Inferior parietal cortex (tissue), 1 donor: ENCODE results near the gene MCCD1.

Experiments used
- DNase-seq: peaks from one replicate; pipeline ENCODE4 v3.0.0-alpha.2; 2016; ENCODE audit errors: extremely low spot score

Gene MCCD1

GRCh38 chr6:31569861-31570536 is 41.2 kb downstream of the MCCD1 start:
- no peak for DNase-seq

GRCh38 chr6:31572041-31572911 is 43.5 kb downstream of the MCCD1 start, which contains the start of gene LTA:
Gene LTA, plus strand, starts transcription at chr6:31572289. Its CDS starts 454 bp downstream, at chr6:31572743.
- no peak for DNase-seq

DNA sequence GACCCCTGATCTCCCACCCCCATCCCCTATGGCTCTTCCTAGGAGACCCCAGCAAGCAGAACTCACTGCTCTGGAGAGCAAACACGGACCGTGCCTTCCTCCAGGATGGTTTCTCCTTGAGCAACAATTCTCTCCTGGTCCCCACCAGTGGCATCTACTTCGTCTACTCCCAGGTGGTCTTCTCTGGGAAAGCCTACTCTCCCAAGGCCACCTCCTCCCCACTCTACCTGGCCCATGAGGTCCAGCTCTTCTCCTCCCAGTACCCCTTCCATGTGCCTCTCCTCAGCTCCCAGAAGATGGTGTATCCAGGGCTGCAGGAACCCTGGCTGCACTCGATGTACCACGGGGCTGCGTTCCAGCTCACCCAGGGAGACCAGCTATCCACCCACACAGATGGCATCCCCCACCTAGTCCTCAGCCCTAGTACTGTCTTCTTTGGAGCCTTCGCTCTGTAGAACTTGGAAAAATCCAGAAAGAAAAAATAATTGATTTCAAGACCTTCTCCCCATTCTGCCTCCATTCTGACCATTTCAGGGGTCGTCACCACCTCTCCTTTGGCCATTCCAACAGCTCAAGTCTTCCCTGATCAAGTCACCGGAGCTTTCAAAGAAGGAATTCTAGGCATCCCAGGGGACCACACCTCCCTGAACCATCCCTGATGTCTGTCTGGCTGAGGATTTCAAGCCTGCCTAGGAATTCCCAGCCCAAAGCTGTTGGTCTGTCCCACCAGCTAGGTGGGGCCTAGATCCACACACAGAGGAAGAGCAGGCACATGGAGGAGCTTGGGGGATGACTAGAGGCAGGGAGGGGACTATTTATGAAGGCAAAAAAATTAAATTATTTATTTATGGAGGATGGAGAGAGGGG is 44.7 kb downstream of the MCCD1 start:
- no peak for DNase-seq

DNA sequence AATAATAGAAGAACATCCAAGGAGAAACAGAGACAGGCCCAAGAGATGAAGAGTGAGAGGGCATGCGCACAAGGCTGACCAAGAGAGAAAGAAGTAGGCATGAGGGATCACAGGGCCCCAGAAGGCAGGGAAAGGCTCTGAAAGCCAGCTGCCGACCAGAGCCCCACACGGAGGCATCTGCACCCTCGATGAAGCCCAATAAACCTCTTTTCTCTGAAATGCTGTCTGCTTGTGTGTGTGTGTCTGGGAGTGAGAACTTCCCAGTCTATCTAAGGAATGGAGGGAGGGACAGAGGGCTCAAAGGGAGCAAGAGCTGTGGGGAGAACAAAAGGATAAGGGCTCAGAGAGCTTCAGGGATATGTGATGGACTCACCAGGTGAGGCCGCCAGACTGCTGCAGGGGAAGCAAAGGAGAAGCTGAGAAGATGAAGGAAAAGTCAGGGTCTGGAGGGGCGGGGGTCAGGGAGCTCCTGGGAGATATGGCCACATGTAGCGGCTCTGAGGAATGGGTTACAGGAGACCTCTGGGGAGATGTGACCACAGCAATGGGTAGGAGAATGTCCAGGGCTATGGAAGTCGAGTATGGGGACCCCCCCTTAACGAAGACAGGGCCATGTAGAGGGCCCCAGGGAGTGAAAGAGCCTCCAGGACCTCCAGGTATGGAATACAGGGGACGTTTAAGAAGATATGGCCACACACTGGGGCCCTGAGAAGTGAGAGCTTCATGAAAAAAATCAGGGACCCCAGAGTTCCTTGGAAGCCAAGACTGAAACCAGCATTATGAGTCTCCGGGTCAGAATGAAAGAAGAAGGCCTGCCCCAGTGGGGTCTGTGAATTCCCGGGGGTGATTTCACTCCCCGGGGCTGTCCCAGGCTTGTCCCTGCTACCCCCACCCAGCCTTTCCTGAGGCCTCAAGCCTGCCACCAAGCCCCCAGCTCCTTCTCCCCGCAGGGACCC is 45.6 kb downstream of the MCCD1 start:
- no peak for DNase-seq

DNA sequence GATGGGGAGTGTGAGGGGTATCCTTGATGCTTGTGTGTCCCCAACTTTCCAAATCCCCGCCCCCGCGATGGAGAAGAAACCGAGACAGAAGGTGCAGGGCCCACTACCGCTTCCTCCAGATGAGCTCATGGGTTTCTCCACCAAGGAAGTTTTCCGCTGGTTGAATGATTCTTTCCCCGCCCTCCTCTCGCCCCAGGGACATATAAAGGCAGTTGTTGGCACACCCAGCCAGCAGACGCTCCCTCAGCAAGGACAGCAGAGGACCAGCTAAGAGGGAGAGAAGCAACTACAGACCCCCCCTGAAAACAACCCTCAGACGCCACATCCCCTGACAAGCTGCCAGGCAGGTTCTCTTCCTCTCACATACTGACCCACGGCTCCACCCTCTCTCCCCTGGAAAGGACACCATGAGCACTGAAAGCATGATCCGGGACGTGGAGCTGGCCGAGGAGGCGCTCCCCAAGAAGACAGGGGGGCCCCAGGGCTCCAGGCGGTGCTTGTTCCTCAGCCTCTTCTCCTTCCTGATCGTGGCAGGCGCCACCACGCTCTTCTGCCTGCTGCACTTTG is 46.7 kb downstream of the MCCD1 start, which contains the start of gene TNF:
TNF (plus strand) TSS at position 231 of the 567 bp plus-strand sequence; CDS start at position 408, 177 bp downstream.
- DNase-seq = no peak

- DNase-seq = no peak
These were observed 47.4 kb downstream of the MCCD1 start for GRCh38 chr6:31575952-31576685.

DNA sequence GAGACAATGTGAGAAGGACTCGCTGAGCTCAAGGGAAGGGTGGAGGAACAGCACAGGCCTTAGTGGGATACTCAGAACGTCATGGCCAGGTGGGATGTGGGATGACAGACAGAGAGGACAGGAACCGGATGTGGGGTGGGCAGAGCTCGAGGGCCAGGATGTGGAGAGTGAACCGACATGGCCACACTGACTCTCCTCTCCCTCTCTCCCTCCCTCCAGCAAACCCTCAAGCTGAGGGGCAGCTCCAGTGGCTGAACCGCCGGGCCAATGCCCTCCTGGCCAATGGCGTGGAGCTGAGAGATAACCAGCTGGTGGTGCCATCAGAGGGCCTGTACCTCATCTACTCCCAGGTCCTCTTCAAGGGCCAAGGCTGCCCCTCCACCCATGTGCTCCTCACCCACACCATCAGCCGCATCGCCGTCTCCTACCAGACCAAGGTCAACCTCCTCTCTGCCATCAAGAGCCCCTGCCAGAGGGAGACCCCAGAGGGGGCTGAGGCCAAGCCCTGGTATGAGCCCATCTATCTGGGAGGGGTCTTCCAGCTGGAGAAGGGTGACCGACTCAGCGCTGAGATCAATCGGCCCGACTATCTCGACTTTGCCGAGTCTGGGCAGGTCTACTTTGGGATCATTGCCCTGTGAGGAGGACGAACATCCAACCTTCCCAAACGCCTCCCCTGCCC is 48.3 kb downstream of the MCCD1 start:
- DNase-seq = no peak

- no peak for DNase-seq
These were observed 48.8 kb downstream of the MCCD1 start for GRCh38 chr6:31577579-31577966.

GRCh38 chr6:31578184-31579118 is 49.7 kb downstream of the MCCD1 start:
- DNase-seq = no peak

GRCh38 chr6:31579119-31579505 is 50.4 kb downstream of the MCCD1 start:
- DNase-seq = no peak
